Fibroblast of skin of abdomen (primary cell): ENCODE data around the gene SDK1.

ENCODE experiments used
- DNase-seq: peaks from one replicate; pipeline ENCODE4 v3.0.0-alpha.2; 2013

Gene SDK1

GRCh38 chr7:3469641-3470040, 168.6 kb downstream of the SDK1 start:
- no peak for DNase-seq

- no peak for DNase-seq
These were observed 179.1 kb downstream of the SDK1 start for GRCh38 chr7:3480197-3480596.

- no peak for DNase-seq
These were observed 180.4 kb downstream of the SDK1 start for GRCh38 chr7:3481435-3481834.

- peak; percentile 34 for DNase-seq
These were observed 181.3 kb downstream of the SDK1 start for GRCh38 chr7:3482147-3482921.

- no peak for DNase-seq
These were observed 185.8 kb downstream of the SDK1 start for GRCh38 chr7:3486841-3487240.

- DNase-seq: no peak
These were observed 187.8 kb downstream of the SDK1 start for GRCh38 chr7:3488829-3489228.

GRCh38 chr7:3493499-3493898, 192.4 kb downstream of the SDK1 start:
- peak; percentile 52 for DNase-seq

GRCh38 chr7:3494947-3495346, 193.9 kb downstream of the SDK1 start:
- no peak for DNase-seq

GRCh38 chr7:3495530-3495929, 194.5 kb downstream of the SDK1 start:
- DNase-seq: no peak

GRCh38 chr7:3495954-3496353, 194.9 kb downstream of the SDK1 start:
- no peak for DNase-seq

GRCh38 chr7:3497796-3498195, 196.7 kb downstream of the SDK1 start:
- no peak for DNase-seq

- no peak for DNase-seq
These were observed 200.6 kb downstream of the SDK1 start for GRCh38 chr7:3501671-3502070.

GRCh38 chr7:3504384-3504783, 203.3 kb downstream of the SDK1 start:
- DNase-seq: no peak

GRCh38 chr7:3510101-3511020, 209.3 kb downstream of the SDK1 start:
- DNase-seq: peak; percentile 5

GRCh38 chr7:3517344-3517743, 216.3 kb downstream of the SDK1 start:
- DNase-seq: no peak

- DNase-seq: peak; percentile 31
These were observed 217.5 kb downstream of the SDK1 start for GRCh38 chr7:3518546-3518945.

- no peak for DNase-seq
These were observed 219.2 kb downstream of the SDK1 start for GRCh38 chr7:3520206-3520605.

- no peak for DNase-seq
These were observed 226.6 kb downstream of the SDK1 start for GRCh38 chr7:3527496-3528124.

GRCh38 chr7:3533040-3533439, 232.0 kb downstream of the SDK1 start:
- DNase-seq: no peak

- peak; percentile 14 for DNase-seq
These were observed 236.3 kb downstream of the SDK1 start for GRCh38 chr7:3537210-3537875.

- no peak for DNase-seq
These were observed 237.0 kb downstream of the SDK1 start for GRCh38 chr7:3538041-3538440.

GRCh38 chr7:3540456-3541220, 239.6 kb downstream of the SDK1 start:
- DNase-seq: no peak
